Middle frontal gyrus (tissue), 1 donor: ENCODE results near the gene PGM1.

Experiments
- DNase-seq: peaks from one replicate; pipeline ENCODE4 v3.0.0-alpha.2; 2015; ENCODE audit warnings: low spot score; ENCODE audit errors: extremely low spot score

Gene PGM1

DNA sequence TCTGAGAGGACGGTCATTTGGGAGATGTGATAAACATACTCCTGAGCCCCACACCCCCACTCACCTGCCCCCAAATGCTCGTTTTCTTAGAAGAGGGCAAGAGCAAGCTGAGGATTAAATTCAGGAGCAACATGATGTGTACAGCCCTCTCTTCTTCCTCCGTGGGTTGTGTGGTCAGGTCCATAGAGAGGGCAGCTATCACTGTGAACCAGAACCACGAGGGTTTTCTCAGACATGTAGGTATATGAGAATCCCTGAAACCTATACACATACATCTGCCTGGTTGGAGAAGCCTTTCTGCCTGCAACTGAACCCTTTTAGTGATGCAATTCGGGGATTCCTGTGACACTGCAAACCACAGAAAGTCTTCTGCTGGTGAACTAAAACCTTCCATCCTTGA, 38.9 kb downstream of the PGM1 start:
- no peak for DNase-seq

- DNase-seq = no peak
These were observed 40.1 kb downstream of the PGM1 start for GRCh38 chr1:63633281-63633680.

- DNase-seq = no peak
These were observed 41.3 kb downstream of the PGM1 start for GRCh38 chr1:63634471-63634870.

- no peak for DNase-seq
These were observed 42.5 kb downstream of the PGM1 start for GRCh38 chr1:63635681-63636080.

GRCh38 chr1:63636192-63637105, 43.2 kb downstream of the PGM1 start:
- no peak for DNase-seq

DNA sequence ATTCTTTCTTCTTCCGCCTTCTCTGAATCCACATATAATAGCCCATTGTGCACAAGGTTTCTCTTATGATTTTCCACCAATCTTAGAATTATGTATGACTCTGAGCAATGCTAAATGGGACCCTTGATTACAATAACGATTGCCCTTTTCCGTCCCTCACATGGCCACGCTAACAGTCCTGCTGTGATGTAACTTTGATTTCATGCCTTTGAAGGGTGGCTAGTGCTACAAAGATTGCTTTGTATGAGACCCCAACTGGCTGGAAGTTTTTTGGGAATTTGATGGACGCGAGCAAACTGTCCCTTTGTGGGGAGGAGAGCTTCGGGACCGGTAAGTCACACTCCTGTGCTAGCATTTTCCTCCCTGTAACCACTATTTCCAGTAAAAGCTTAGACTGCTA, 45.3 kb downstream of the PGM1 start:
- DNase-seq = no peak

DNA sequence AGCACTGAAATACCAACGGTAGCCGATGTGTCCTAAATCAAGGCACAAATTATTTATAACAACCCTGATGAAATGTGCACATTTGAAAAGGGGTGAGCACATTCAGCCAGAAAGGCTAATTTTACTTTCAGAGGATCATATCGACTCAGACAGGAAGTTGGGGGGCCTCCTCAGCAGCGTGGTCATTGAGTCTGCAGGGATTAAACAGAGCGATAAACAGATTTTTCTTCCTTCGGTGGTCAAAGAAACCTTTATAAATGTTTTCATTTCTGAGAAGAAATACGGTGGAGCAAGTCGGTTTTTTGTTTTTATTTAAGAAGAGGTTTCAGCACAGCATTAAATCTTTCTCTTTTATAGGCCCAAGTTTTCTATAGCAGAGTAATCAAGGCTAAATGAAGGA, 45.7 kb downstream of the PGM1 start:
- no peak for DNase-seq

DNA sequence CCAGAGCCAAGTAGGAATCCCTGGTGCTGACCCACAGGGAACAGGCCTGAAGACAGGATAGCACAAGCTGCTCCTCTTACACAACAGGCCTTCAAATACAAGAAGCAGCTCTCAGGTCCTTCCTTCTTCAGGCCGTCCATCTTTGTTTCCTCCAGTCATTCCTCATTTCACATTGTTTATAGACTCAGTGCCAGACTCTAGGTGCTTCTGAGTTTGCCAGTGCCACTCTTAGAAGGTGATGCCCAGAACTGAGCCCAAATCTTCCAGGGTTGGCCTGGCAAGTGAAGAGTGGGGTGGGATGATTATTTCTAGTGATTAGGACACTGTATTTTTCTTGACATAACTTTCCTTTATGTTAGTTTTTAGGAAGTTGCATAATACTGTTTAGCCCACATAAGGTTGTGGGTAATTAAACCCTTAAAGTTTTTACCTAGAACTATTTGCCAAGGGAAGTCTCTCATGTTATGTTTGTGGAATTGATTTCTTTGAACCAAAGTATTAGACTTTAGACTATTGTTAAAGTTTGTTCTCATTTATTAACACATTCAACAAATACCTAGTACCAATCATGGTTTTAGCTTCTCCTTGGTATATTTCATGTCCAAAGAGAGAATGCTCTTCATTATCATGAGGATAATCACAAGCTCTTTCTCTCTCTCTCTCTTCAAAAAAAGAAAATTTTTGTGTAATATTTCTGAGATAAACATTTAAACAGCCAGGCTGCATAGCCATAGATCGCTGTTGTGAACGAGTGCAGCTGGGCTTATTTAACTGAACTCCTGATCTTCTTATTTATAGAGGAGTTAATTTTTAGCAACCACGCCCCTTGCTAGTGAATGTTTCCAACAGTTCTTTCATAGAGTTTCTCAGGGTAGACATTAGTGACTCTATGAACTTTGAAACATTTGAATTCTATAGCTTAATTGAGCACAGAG, 47.7 kb downstream of the PGM1 start:
- no peak for DNase-seq

DNA sequence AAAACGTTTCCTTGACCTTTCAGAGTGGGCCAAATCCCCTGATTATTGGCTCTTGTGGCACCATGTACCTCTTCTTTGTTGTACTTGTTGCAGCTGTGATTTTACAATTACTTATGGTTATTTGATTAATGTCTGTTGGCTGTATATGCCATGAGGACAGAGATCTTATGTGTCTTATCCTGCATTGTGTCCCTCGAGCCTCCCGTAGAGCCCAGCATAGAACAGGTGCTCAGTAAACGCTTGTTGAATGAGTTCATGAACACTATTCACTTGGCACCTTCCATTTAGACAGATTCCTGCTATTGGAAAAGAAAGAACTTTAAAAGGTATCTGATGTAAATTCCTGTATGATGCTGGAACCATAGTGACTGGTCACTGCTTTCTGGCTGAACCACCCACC, 48.4 kb downstream of the PGM1 start:
- no peak for DNase-seq

GRCh38 chr1:63642901-63643300, 49.7 kb downstream of the PGM1 start:
- DNase-seq = no peak

DNA sequence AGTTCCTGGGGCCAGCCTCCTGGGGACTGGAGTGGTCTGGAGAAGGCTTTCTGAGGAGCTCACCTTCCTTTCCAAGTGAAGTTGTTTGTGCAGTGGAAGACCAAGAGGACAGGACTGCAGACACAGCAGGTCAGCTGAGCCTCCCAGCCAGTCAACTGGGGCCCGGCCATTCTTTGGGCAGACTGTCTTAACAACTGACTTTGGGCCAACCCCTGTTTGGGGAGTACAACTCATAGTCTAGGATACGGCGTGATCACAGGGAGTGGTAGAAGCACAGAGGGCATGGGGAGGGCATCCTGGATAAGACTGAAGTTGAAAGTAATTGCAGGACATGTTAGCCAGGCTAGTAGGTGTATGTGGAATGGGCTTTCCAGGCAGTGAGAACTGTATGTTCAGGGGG, 50.3 kb downstream of the PGM1 start:
- DNase-seq = no peak

DNA sequence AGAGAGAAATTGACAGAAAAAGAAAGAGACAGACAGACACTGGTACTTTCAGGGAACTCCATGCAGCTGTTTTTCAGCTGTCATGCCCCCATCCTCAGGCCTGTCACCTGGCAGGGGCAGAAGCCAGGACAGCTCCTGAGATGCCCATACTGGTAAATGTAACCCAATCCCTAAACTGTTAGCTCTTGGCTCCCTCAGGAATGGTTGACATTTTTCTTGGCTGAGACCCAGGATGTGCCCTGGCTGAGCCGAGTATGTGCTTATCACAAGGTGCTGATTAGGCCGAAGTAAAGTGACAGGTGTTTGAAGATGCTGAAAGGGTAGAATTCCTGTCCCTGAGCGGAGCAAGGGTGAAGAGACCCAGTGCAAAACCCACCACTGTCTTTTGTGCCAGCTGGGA, 50.7 kb downstream of the PGM1 start:
- no peak for DNase-seq

- DNase-seq = no peak
These were observed 52.1 kb downstream of the PGM1 start for GRCh38 chr1:63645317-63645716.

DNA sequence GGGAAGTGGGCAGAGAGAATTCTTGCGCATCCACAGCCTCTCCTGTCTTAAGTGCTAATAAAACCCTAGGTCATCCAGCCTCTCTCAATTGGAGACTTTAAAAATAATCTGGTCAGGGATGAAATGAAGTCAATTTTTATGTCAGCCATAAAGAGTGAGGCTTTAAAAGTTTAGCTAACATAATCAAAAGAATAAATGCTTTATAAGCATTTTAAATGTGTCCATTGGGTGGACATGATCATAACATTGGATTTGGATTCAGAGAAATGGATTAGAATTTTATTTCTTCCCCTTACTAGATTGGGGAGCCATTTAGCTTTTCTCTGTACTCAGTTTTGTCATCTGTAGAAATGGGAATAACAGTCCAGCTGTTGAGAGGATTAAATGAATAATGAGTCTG, 55.5 kb downstream of the PGM1 start:
- DNase-seq = no peak

DNA sequence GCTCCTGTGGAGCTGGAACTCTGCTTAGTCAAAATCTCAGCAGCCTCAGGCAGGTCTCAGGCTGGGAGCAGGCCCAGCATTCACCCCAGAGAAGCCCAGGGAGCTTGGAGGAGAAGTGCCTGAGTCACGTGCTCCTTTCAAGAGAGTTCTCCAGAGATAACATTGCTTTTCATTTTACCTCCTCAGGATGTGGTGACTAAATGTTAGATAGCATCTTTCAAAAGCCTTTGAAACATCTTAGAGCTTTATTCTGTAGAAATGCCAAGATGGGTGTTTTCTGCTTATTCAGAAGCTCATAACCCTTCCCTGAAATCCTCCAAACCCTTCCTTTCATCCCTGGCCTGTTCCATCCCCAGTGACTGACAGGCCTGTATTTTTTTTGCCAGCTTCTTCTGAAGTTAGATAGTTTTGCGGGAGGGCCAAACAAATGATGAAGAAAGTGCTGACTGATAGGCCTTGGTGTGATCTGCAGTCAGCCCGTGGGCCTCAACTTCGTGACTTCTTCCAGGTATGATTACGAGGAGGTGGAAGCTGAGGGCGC, 58.0 kb downstream of the PGM1 start:
- DNase-seq = no peak

- no peak for DNase-seq
These were observed 60.8 kb downstream of the PGM1 start for GRCh38 chr1:63653976-63654375.

DNA sequence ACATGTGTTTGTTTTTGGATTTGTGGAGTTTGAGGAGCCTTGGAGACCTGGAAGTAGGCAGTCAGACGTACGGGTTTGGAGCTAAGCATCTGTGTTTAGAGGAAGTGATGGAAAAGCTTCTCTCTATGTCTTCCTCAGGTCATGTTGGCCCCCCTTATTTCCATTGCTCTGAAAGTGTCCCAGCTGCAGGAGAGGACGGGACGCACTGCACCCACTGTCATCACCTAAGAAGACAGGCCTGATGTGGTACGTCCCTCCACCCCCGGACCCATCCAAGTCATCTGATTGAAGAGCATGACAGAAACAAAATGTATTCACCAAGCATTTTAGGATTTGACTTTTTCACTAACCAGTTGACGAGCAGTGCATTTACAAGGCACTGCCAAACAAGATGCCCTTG, 66.2 kb downstream of the PGM1 start:
- DNase-seq = no peak

DNA sequence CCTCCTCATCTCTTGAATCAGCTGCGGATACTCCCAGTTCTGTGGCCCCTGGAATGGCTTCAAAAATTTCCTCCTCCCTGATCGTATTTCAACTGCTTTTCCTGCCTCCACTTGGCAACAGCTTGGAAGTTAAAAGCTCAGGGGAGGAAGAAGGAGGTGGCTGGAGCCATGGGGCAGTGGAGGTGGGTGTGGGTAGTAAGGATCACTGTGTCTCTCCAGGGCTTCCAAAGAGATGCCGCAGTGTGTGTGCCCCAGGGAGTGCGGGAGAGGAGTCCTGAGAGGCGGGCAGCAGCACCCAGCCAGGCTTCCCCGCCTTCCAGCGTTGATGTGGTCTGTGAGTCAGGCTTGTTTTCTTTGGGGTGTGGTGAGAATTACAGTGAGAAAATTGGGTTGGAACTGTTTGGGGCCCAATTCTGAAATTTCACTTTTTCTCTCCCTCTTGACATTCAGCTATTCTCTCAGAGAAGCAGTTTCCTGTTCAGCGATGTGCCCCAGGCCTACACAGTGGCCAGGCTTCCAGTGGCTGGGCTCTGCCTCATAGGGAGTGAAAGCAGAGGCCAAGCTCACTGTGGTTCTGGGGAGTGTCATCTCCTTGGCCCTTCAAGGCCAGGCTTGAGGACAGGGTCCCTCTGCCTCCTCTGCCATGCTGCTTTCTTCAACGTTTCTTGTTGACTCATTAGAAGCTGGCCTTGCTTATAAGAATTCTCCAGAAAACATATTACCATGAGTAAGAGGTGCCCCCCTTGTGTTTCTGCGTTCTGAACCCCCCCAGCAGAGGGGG, 69.0 kb downstream of the PGM1 start:
- DNase-seq = no peak

DNA sequence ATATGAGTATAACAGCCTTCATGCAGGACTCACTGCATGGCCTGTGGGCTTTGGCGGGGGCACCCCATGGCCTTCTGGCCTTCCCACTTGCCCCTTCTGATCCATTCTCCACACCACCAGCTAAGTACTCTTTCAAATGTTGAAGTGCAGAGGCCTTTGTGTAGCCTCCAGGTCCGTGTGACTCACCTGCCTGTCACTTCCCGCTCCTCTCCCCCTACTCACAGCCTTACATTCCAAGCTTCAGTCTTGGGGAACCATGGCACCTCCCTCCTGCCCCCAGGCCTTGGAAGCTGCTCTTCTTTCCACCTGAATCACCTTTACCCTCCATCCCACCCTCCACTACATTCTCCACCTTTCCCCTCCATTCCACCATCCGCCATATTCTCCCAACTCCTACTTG, 69.6 kb downstream of the PGM1 start:
- DNase-seq = no peak

GRCh38 chr1:63663301-63663700, 70.1 kb downstream of the PGM1 start:
- DNase-seq = no peak

DNA sequence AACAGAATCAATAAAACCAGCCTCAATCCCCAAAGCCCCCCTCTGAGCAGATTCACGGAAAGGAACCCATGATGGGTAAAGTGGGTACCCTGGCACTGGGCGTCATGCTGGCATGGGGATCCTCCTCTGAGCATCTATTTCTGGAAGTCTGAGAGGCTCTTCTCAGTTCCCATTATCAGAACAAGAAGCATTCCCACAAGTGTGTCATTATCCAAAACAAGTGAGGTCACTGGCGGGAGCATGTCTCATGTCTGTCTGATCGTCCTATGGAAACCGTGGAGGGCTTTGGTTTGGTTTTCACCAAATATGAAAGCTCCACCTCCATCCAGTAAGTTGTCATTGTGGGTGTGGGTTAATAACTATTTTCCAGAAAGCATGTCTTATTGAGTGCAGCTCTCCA, 70.7 kb downstream of the PGM1 start:
- no peak for DNase-seq
